ENCODE data around the gene WDR18.

Gene WDR18

GRCh38 chr19:1040476-1041271, 56.5 kb downstream of the WDR18 start:
- no peaks in the 10 kb centered on the region for H3K79me2 ChIP-seq (ENCODE audit: insufficient read depth, low read length)

GRCh38 chr19:1041272-1041834, 57.2 kb downstream of the WDR18 start:
- Histone ChIP-seq H3K79me2 (ENCODE audit: insufficient read depth, low read length) (no peaks in the 10 kb centered on the region), H3K4me1 (ENCODE audit: insufficient read depth, low read length, severe bottlenecking) (peaks cover 58% of the 10 kb centered on the region), H4K20me1 (ENCODE audit: insufficient read depth, low read length) (no peaks in the 10 kb centered on the region), H2AFZ (ENCODE audit: low read length) (no peak overlapping the region), H3K4me3 (ENCODE audit: low read depth, low read length, poor library complexity, severe bottlenecking) (peak overlapping the region; percentile 90), H3K27me3 (ENCODE audit: insufficient read depth, low read length) (no peaks in the 10 kb centered on the region), H3F3A (ENCODE audit: insufficient read depth, low read length) (peaks cover 13% of the 10 kb centered on the region; the same call in 1 of the 2 replicates), H3K4me2 (ENCODE audit: low read length) (peak overlapping the region; percentile 92), H3K27ac (ENCODE audit: low read depth, low read length, poor library complexity, severe bottlenecking) (peak overlapping the region; percentile 70), H3K9me2 (ENCODE audit: low read depth, low read length) (no peaks in the 10 kb centered on the region), H3K9ac (ENCODE audit: low read length) (peak overlapping the region; percentile 55; the same call in 1 of the 2 replicates), H3K36me3 (ENCODE audit: insufficient read depth, low read length) (peaks cover 21% of the 10 kb centered on the region), H3K9me3 (ENCODE audit: low read length) (no peaks in the 10 kb centered on the region)
- TF ChIP-seq EZH2 (IDR thresholded peaks at IDR 0.05; ENCODE audit: borderline replicate concordance, low read length) (no peak), CTCF (IDR thresholded peaks at IDR 0.05; ENCODE audit: low read length) (no peak)

More at GRCh38 chr19:1040476-1041271, 56.5 kb downstream of the WDR18 start:
- peak overlapping the region; percentile 90 for H3K27ac ChIP-seq (ENCODE audit: low read depth, low read length, poor library complexity, severe bottlenecking)
- no peak overlapping the region for H2AFZ ChIP-seq (ENCODE audit: low read length)
- H3K4me3 ChIP-seq (ENCODE audit: low read depth, low read length, poor library complexity, severe bottlenecking) = peak overlapping the region; percentile 90
- TF ChIP-seq EZH2 (IDR thresholded peaks at IDR 0.05; ENCODE audit: borderline replicate concordance, low read length) (no peak), CTCF (IDR thresholded peaks at IDR 0.05; ENCODE audit: low read length) (no peak)
- no peaks in the 10 kb centered on the region for H3K9me3 ChIP-seq (ENCODE audit: low read length)
- no peaks in the 10 kb centered on the region for H4K20me1 ChIP-seq (ENCODE audit: insufficient read depth, low read length)
- peak overlapping the region; percentile 92 for H3K4me2 ChIP-seq (ENCODE audit: low read length)
- H3K27me3 ChIP-seq (ENCODE audit: insufficient read depth, low read length) = no peaks in the 10 kb centered on the region
- H3K4me1 ChIP-seq (ENCODE audit: insufficient read depth, low read length, severe bottlenecking) = peaks cover 51% of the 10 kb centered on the region
- peaks cover 13% of the 10 kb centered on the region; the same call in 1 of the 2 replicates for H3F3A ChIP-seq (ENCODE audit: insufficient read depth, low read length)
- peaks cover 21% of the 10 kb centered on the region for H3K36me3 ChIP-seq (ENCODE audit: insufficient read depth, low read length)
- peak overlapping the region; percentile 94 for H3K9ac ChIP-seq (ENCODE audit: low read length)
- no peaks in the 10 kb centered on the region for H3K9me2 ChIP-seq (ENCODE audit: low read depth, low read length)

GRCh38 chr19:1041835-1042685, 57.9 kb downstream of the WDR18 start:
- Histone ChIP-seq H3K9ac (ENCODE audit: low read length) (peak overlapping the region; percentile 55), H4K20me1 (ENCODE audit: insufficient read depth, low read length) (no peaks in the 10 kb centered on the region), H3K4me2 (ENCODE audit: low read length) (peak overlapping the region; percentile 92), H3K9me2 (ENCODE audit: low read depth, low read length) (no peaks in the 10 kb centered on the region), H3F3A (ENCODE audit: insufficient read depth, low read length) (peaks cover 13% of the 10 kb centered on the region; the same call in 1 of the 2 replicates), H2AFZ (ENCODE audit: low read length) (no peak overlapping the region), H3K4me1 (ENCODE audit: insufficient read depth, low read length, severe bottlenecking) (peaks cover 65% of the 10 kb centered on the region), H3K27ac (ENCODE audit: low read depth, low read length, poor library complexity, severe bottlenecking) (peak overlapping the region; percentile 70), H3K9me3 (ENCODE audit: low read length) (no peaks in the 10 kb centered on the region), H3K79me2 (ENCODE audit: insufficient read depth, low read length) (no peaks in the 10 kb centered on the region), H3K36me3 (ENCODE audit: insufficient read depth, low read length) (peaks cover 20% of the 10 kb centered on the region; the same call in 1 of the 2 replicates), H3K27me3 (ENCODE audit: insufficient read depth, low read length) (no peaks in the 10 kb centered on the region), H3K4me3 (ENCODE audit: low read depth, low read length, poor library complexity, severe bottlenecking) (peak overlapping the region; percentile 90)
- TF ChIP-seq CTCF (IDR thresholded peaks at IDR 0.05; ENCODE audit: low read length) (no peak), EZH2 (IDR thresholded peaks at IDR 0.05; ENCODE audit: borderline replicate concordance, low read length) (no peak)

Measured in OCI-LY1 (cell line).